Left lung (tissue), 10 donors: ENCODE data around the gene ARHGAP45. TPM values are rescaled to one million over a fixed set of nuclear protein-coding genes. Genes with fewer than 3 reads are reported as not detected.

Experiments
- ATAC-seq: fragments of 200-7000 bp; cut with Tn5 transposase; one replicate; pipeline ENCODE4 v1.9.1; 2020; ENCODE audit warnings: moderate library complexity
- DNase-seq, 4 donors: peaks; one replicate each; pipeline ENCODE4 v3.0.0-alpha.2; 2013 to 2020
- H3K27ac ChIP-seq, 2 donors: fragments of 200-600 bp; sonication (generic) in 1 of 2; one replicate each; pipeline versions ENCODE4 v1.5.0 to v1.8.0; 2020 to 2021
- H3K27me3 ChIP-seq, 2 donors: fragments of 200-600 bp; sonication (generic) in 1 of 2; one replicate each; pipeline versions ENCODE4 v1.5.0 to v1.8.0; 2020 to 2021
- H3K36me3 ChIP-seq, 2 donors: fragments of 200-600 bp; sonication (generic) in 1 of 2; one replicate each; pipeline versions ENCODE4 v1.5.0 to v1.8.0; 2020 to 2021
- H3K4me1 ChIP-seq, 2 donors: fragments of 200-600 bp; one replicate each; pipeline ENCODE4 v1.8.0; 2021
- H3K4me3 ChIP-seq, 2 donors: fragments of 200-600 bp; sonication (generic) in 1 of 2; one replicate each; pipeline versions ENCODE4 v1.5.0 to v1.8.0; 2020 to 2021; ENCODE audit warnings: mild to moderate bottlenecking in 1 of 2
- H3K9me3 ChIP-seq, 2 donors: fragments of 200-600 bp; sonication (generic) in 1 of 2; one replicate each; pipeline versions ENCODE4 v1.5.0 to v1.8.0; 2020 to 2021
- CTCF ChIP-seq, 2 donors: fragments of 200-600 bp; sonication (generic) in 1 of 2; IDR thresholded peaks; one replicate each; pipeline versions ENCODE4 v1.5.0 to v1.8.0; 2021; ENCODE audit warnings: antibody characterized with exemption in 2 of 2
- intact Hi-C, 2 donors: fragments of 100-400 bp; cut with DNase I; formaldehyde crosslinking; loops; one replicate each; pipeline versions ENCODE4 v1.11.2 to v1.14.2; 2022
- polyA plus RNA-seq, 6 donors: library from polyadenylated mRNA; unstranded; fragments of 120-200 nt; gene quantifications; one replicate each; pipeline ENCODE4 v1.2.1, GENCODE V29; 2013; ENCODE audit not compliant: insufficient read length in 6 of 6
- total RNA-seq, 2 donors: library from RNA; stranded (reverse); fragmentation: NEBNext Ultra II Directional; extraction: Animal tissue kit (Norgen Biotek cat#: 25700); gene quantifications; one replicate each; pipeline ENCODE4 v1.2.1, GENCODE V29; 2021
- donor health status: DM: no; HTN: yes; CAD: no.
- donor health status: DM: no; HTN: no; CAD: no.

Gene ARHGAP45
- total and polyA plus RNA-seq, 8 donors = 8.5 to 83.8 (median 12.0) TPM

GRCh38 chr19:1047696-1048147 lies 19.2 kb upstream of the ARHGAP45 start:
- no peak overlapping the region for H3K27ac ChIP-seq
- H3K9me3 ChIP-seq = no peaks in the 10 kb centered on the region
- ATAC-seq (no peak), DNase-seq (no peak)
- TF ChIP-seq CTCF (IDR thresholded peaks at IDR 0.05) = no peak
- H3K4me3 ChIP-seq = no peak overlapping the region
- intact Hi-C loops = no loop called here
- no peaks in the 10 kb centered on the region for H3K27me3 ChIP-seq
- H3K4me1 ChIP-seq = no peaks in the 10 kb centered on the region
- peaks cover 0 to 36% of the 10 kb centered on the region in 2 donors for H3K36me3 ChIP-seq

GRCh38 chr19:1049106-1049505 lies 17.9 kb upstream of the ARHGAP45 start:
- ATAC-seq (no peak), DNase-seq (peak in 1 of 4 donors; percentile 39)
- intact Hi-C loops = no loop called here
- no peaks in the 10 kb centered on the region for H3K4me1 ChIP-seq
- H3K27ac ChIP-seq = no peak overlapping the region
- no peak overlapping the region for H3K4me3 ChIP-seq
- no peak for TF ChIP-seq CTCF (IDR thresholded peaks at IDR 0.05)
- H3K9me3 ChIP-seq = no peaks in the 10 kb centered on the region
- H3K27me3 ChIP-seq = no peaks in the 10 kb centered on the region
- H3K36me3 ChIP-seq = peaks cover 0 to 37% of the 10 kb centered on the region in 2 donors

- H3K27me3 ChIP-seq = no peaks in the 10 kb centered on the region
- H3K4me1 ChIP-seq = no peaks in the 10 kb centered on the region
- H3K36me3 ChIP-seq = peaks cover 0 to 37% of the 10 kb centered on the region in 2 donors
- no peak for TF ChIP-seq CTCF (IDR thresholded peaks at IDR 0.05)
- H3K9me3 ChIP-seq = no peaks in the 10 kb centered on the region
- ATAC-seq (no peak), DNase-seq (no peak)
- no peak overlapping the region for H3K27ac ChIP-seq
- intact Hi-C loops = no loop called here
- no peak overlapping the region for H3K4me3 ChIP-seq
These were observed 17.2 kb upstream of the ARHGAP45 start for GRCh38 chr19:1049800-1050199.

GRCh38 chr19:1050989-1051788 lies 15.8 kb upstream of the ARHGAP45 start:
- Histone ChIP-seq H3K36me3 (peaks cover 0 to 40% of the 10 kb centered on the region in 2 donors), H3K4me1 (no peaks in the 10 kb centered on the region), H3K9me3 (peaks cover 0 to 2% of the 10 kb centered on the region in 2 donors), H3K4me3 (no peak overlapping the region), H3K27me3 (no peaks in the 10 kb centered on the region), H3K27ac (no peak overlapping the region)
- no peak for TF ChIP-seq CTCF (IDR thresholded peaks at IDR 0.05)
- DNase-seq (peak in 1 of 4 donors; percentile 51), ATAC-seq (no peak)
- intact Hi-C loops = no loop called here

- ATAC-seq (no peak), DNase-seq (peak in 1 of 4 donors; percentile 59)
- Histone ChIP-seq H3K36me3 (peaks cover 0 to 40% of the 10 kb centered on the region in 2 donors), H3K4me3 (no peak overlapping the region), H3K27me3 (no peaks in the 10 kb centered on the region), H3K9me3 (peaks cover 0 to 6% of the 10 kb centered on the region in 2 donors), H3K4me1 (no peaks in the 10 kb centered on the region), H3K27ac (no peak overlapping the region)
- intact Hi-C loops = no loop called here
- no peak for TF ChIP-seq CTCF (IDR thresholded peaks at IDR 0.05)
These were observed 15.2 kb upstream of the ARHGAP45 start for GRCh38 chr19:1051791-1052190.
